ENCODE measurements around the gene CD8B2. TPM values are rescaled to one million over a fixed set of nuclear protein-coding genes. Genes with fewer than 3 reads are reported as not detected.
"Not testable (repeated sequence)": the region's sequence is repeated elsewhere in the genome, so short reads cannot be mapped to it uniquely, and the experiment has no call there.

Gene CD8B2
- total RNA-seq, 1 experiment from 2014 or later = not detected

- TF ChIP-seq CTCF (IDR thresholded peaks at IDR 0.05; ENCODE audit: unreplicated experiment) = no peak
- Mint-ChIP-seq H3K36me3 (ENCODE audit: insufficient read depth, unreplicated experiment) (no peaks in the 10 kb centered on the region), H3K9me3 (ENCODE audit: unreplicated experiment) (no peaks in the 10 kb centered on the region), H3K27me3 (ENCODE audit: insufficient read depth, unreplicated experiment) (no peaks in the 10 kb centered on the region), H3K27ac (ENCODE audit: low read depth, unreplicated experiment) (no peak overlapping the region), H3K4me1 (ENCODE audit: insufficient read depth, unreplicated experiment) (no peaks in the 10 kb centered on the region), H3K4me3 (ENCODE audit: unreplicated experiment) (no peak overlapping the region)
- POLR2A ChIA-PET = no interaction called here
- CTCF ChIA-PET = interaction anchor here (0.7 to 2.5 kb wide), 2 partner anchors 9 to 891 kb away, joined by 4 to 20 read pairs; no protein-coding TSS in a partner anchor
- BruUV-seq (replicated peaks) = no TSS peak
- intact Hi-C loops (cut with micrococcal nuclease) = no loop called here
- DNase-seq (ENCODE audit: unreplicated experiment) = no peak
These were observed 65.8 kb downstream of the CD8B2 start for GRCh38 chr2:106552921-106553320.

DNA sequence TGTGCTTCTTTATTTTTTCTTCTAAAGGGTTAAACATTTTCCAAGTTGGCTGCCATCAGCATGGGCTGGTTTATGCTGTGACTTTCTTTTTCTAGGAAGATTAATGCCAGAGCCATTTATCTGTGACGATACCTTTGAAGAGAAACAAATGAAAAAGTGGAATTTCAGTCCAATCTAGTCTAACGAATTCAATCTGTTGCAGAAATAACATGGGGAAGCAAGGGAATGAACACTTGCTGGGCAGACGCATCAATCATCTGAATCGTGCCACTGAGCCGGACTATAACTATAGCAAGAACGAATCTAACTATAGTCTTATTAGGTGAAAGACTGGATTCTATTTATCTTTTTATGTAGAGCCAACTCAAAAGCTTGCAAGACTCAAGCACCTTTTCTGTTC is 66.2 kb downstream of the CD8B2 start:
- H3K9me3 Mint-ChIP-seq (ENCODE audit: unreplicated experiment) = no peaks in the 10 kb centered on the region
- H3K4me1 Mint-ChIP-seq (ENCODE audit: insufficient read depth, unreplicated experiment) = no peaks in the 10 kb centered on the region
- no peak for TF ChIP-seq CTCF (IDR thresholded peaks at IDR 0.05; ENCODE audit: unreplicated experiment)
- no TSS peak for BruUV-seq (replicated peaks)
- no peak overlapping the region for H3K27ac Mint-ChIP-seq (ENCODE audit: low read depth, unreplicated experiment)
- DNase-seq (ENCODE audit: unreplicated experiment) = no peak
- H3K36me3 Mint-ChIP-seq (ENCODE audit: insufficient read depth, unreplicated experiment) = no peaks in the 10 kb centered on the region
- no peak overlapping the region for H3K4me3 Mint-ChIP-seq (ENCODE audit: unreplicated experiment)
- no peaks in the 10 kb centered on the region for H3K27me3 Mint-ChIP-seq (ENCODE audit: insufficient read depth, unreplicated experiment)
- POLR2A ChIA-PET = no interaction called here
- intact Hi-C loops (cut with micrococcal nuclease) = no loop called here
- CTCF ChIA-PET = interaction anchor here (0.9 to 2.5 kb wide), 2 partner anchors 10 to 44 kb away, joined by 3 to 20 read pairs; no protein-coding TSS in a partner anchor

- DNase-seq (ENCODE audit: unreplicated experiment) = no peak
- POLR2A ChIA-PET = no interaction called here
- peaks cover 3% of the 10 kb centered on the region for H3K9me3 Mint-ChIP-seq (ENCODE audit: unreplicated experiment)
- no peak overlapping the region for H3K4me3 Mint-ChIP-seq (ENCODE audit: unreplicated experiment)
- peaks cover 3% of the 10 kb centered on the region for H3K4me1 Mint-ChIP-seq (ENCODE audit: insufficient read depth, unreplicated experiment)
- H3K36me3 Mint-ChIP-seq (ENCODE audit: insufficient read depth, unreplicated experiment) = no peaks in the 10 kb centered on the region
- H3K27ac Mint-ChIP-seq (ENCODE audit: low read depth, unreplicated experiment) = no peak overlapping the region
- BruUV-seq (replicated peaks) = no TSS peak
- no peaks in the 10 kb centered on the region for H3K27me3 Mint-ChIP-seq (ENCODE audit: insufficient read depth, unreplicated experiment)
- no peak for TF ChIP-seq CTCF (IDR thresholded peaks at IDR 0.05; ENCODE audit: unreplicated experiment)
- intact Hi-C loops (cut with micrococcal nuclease) = no loop called here
- CTCF ChIA-PET = interaction anchor here (2.5 kb wide), 1 partner anchor 11 kb away, joined by 20 read pairs; no protein-coding TSS in a partner anchor
These were observed 67.2 kb downstream of the CD8B2 start for GRCh38 chr2:106554411-106554810.

DNA sequence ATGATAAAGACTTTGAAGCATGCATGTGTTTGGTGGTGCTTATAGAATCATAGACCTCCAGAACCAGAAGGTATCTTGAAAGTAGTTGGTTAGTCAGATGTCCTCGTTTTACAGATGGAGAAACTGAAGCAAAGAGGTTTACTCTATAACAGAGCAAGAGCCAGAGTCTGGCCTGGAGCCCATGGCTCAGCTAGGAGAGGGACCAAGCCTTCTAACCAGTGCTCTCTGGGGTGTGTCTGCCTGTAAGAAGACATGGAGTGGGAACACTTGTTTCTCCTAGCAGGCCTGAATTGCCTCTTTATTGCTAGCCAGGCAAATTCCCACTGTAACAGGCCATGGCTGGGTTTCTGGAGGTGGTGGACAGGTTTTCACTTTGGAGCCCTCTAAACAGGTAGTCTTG is 67.9 kb downstream of the CD8B2 start:
- DNase-seq (ENCODE audit: unreplicated experiment) = no peak
- H3K9me3 Mint-ChIP-seq (ENCODE audit: unreplicated experiment) = peaks cover 8% of the 10 kb centered on the region
- no TSS peak for BruUV-seq (replicated peaks)
- no peak for TF ChIP-seq CTCF (IDR thresholded peaks at IDR 0.05; ENCODE audit: unreplicated experiment)
- intact Hi-C loops (cut with micrococcal nuclease) = no loop called here
- H3K4me1 Mint-ChIP-seq (ENCODE audit: insufficient read depth, unreplicated experiment) = peaks cover 8% of the 10 kb centered on the region
- ChIA-PET CTCF (interaction anchor here (0.6 to 2.5 kb wide), 2 partner anchors 11 to 28 kb away, joined by 3 to 20 read pairs; no protein-coding TSS in a partner anchor), POLR2A (no interaction called here)
- no peaks in the 10 kb centered on the region for H3K36me3 Mint-ChIP-seq (ENCODE audit: insufficient read depth, unreplicated experiment)
- no peaks in the 10 kb centered on the region for H3K27me3 Mint-ChIP-seq (ENCODE audit: insufficient read depth, unreplicated experiment)
- no peak overlapping the region for H3K4me3 Mint-ChIP-seq (ENCODE audit: unreplicated experiment)
- no peak overlapping the region for H3K27ac Mint-ChIP-seq (ENCODE audit: low read depth, unreplicated experiment)

DNA sequence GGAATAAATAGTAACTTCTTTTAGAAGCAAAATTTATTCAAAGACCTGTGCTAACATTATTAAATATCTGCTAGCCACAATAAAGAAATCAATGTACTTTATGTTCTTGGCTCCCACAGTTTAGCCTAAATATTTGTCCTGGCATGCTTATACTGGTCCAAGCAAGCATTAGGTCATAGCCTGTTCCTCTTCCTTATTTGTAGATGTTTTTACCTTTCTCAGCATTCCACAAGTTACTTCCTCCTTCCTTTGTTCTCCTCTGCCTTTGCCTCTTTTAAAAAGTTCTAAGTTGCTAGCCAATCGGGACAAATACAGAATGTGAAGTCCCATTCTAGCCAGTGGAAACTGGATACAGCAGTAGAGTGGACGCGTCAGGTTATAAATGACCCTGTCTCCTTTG is 72.6 kb downstream of the CD8B2 start:
- H3K36me3 Mint-ChIP-seq (ENCODE audit: insufficient read depth, unreplicated experiment); intact Hi-C loops (cut with micrococcal nuclease); POLR2A ChIA-PET; H3K4me1 Mint-ChIP-seq (ENCODE audit: insufficient read depth, unreplicated experiment); H3K9me3 Mint-ChIP-seq (ENCODE audit: unreplicated experiment); H3K27me3 Mint-ChIP-seq (ENCODE audit: insufficient read depth, unreplicated experiment); DNase-seq (ENCODE audit: unreplicated experiment); BruUV-seq (replicated peaks); CTCF ChIA-PET: not testable (repeated sequence)
- Mint-ChIP-seq H3K27ac (ENCODE audit: low read depth, unreplicated experiment) (peak overlapping the region; percentile 73), H3K4me3 (ENCODE audit: unreplicated experiment) (peak overlapping the region; percentile 39)

All from MCF 10A (cell line).